GM19463 (cell line): Measurements from ENCODE around the gene ALG14.
"Not testable (repeated sequence)": the region's sequence is repeated elsewhere in the genome, so short reads cannot be mapped to it uniquely, and the experiment has no call there.

Experiments used
- ATAC-seq: cut with Tn5 transposase; IDR thresholded peaks from one replicate; pipeline ENCODE4 v1.9.1; 2021; ENCODE audit warnings: mild to moderate bottlenecking, moderate library complexity; ENCODE audit not compliant: unreplicated experiment

ALG14 gene

DNA sequence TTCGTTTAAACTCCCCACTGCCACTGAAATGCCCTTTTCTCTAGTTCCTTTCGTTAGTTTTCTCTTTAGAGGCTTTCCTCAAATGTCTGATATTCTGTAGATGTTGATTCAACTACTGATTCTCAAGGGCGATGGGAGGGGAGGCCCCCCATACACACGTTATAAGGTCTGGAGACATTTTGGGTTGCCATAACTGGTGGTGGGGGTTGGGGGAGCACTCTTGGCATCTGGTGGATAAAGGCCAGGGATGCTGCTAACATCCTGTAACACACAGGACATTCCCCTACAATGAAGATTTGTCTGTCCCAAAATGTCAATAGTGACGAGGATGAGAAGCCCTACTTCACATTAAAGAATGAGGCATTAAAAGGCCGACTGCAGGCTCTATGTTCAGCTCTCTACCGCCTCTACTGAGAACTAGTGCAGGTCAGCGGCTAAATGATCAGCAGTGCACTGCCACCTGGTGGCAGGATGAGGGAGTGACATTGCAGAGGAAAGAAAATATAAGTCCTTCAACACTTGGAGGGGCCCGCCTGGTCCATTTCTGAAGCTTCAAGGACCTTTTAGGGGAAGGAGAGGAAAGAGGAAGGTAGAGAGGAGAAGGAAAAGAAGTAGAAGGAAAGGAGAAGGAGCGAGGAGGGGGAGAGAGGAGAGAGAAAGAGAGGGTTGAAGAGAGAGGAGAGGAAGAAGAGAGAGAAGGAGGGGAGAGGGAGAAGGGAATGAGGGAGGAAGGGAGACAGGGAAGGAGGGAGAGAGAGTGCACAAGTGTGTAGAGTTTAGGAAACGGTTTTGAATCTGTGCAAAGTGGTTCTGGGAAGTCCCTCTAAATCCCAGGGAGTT lies 29.4 kb downstream of the ALG14 start:
- ATAC-seq: peak; percentile 91

DNA sequence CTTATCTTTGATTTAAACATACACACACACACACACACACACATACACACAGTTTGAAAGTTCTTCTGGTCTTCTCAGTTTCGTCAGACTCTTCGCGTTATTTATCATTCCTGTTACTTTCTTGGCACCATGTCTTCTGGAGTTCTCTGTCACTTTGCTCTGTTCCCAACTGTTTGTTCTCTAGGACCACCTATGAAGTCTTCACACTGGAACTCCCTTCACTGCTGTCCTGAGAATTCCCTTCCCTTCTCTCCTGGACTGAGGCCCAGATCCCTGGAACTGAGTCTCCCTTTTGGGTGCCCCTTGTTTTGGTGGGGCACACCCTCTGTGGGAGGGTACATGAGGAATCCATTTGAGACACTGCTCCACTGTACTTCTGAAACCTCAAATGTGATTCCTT lies 30.5 kb downstream of the ALG14 start:
- no peak for ATAC-seq

DNA sequence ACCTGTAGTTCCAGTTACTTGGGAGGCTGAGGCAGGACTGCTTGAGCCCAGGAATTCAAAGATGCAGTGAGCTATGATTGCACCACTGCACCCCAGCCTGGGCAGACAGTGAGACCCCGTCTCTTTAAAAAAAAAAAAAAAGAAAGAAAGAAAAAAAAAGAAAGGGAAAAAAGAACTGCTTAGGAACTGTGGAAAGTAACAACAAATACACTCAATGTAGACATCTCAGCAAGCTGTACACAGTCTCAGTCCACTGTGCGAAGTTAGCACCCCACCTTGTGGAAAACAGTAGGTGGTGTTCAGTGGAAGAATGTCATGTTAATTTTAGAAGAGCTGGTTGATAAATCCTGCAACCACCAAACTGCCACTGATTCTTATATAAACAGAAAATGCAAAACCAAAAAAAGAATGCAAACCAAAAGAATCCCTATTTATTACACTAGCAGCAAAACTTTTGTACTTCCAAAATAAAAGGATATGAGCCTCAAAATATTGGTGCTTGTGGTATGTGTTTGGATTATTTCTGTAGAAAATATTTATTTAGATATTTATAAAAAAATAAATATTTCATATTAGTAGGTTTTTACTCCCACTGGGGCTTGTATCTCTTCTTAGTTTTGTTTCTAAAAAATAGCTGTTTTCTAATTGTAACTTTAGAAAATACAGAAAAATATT lies 31.1 kb downstream of the ALG14 start:
- ATAC-seq: peak; percentile 49

DNA sequence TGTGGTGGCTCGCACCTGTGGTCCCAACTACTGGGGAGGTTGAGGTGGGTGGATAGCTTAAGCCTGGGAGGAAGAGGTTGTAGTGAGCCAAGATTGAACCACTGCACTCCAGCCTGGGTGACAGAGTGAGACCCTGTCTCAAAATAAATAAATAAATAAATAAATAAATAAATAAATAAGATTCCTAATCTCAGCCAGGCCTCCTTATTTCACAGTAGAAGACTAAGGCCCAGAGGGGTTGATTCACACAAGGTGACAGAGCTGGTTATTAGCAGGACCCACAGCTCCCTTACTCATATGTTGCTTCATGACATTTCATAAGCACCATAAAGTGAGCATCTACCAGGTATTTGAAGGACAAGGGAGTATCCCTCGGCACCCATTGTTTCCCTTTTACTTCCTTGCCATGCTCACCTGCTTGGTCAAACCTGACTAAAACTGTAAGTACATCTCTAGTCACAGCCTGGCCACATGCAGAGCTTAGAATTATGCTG lies 32.7 kb downstream of the ALG14 start:
- ATAC-seq: no peak

DNA sequence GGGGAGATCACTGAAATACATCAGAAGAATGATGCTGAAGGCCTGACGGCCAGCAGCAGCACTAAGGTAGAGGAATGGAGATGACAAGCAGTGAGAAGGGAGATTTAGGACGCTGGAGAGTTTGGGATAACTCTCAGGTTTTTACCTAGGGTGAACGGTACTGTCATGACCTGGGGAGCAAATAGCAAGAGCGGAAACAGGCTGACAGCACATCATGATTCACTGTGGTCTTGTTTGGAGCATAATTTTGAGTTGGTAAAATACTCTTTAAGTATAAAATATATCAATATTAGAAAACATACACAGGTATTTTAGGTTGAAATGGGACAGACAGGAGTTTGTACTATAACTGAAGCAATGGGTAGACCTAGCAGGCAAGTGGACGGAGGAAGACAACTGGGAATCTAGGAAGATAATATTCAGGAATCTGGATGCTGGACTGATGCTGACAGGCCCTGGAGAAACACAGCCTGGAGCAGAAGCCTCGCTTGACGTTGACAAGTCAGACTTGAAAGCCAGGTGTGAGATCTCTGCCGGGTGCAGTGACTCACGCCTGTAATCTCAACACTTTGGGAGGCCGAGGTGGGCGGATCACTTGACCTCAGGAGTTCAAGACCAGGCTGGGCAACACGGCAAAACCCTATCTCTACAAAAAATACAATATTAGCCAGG lies 33.3 kb downstream of the ALG14 start:
- no peak for ATAC-seq

DNA sequence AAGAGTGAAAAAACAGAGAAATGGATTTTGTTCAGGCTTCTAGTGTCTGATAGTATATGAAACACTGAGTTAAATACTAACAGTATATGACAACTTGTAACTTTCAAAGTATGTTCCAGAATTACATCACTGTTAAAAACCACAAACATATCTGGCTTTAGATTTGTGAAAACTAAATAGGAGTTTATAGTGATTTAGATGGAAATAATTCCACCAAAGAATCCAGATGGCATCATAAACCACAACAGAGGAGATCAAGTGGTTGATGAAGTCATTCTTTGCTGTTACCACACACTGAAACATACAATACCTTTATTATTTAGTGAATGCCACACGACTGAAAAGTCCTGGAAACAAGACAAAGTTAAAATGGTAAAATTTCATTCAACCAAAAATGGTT lies 37.2 kb downstream of the ALG14 start:
- ATAC-seq: no peak

DNA sequence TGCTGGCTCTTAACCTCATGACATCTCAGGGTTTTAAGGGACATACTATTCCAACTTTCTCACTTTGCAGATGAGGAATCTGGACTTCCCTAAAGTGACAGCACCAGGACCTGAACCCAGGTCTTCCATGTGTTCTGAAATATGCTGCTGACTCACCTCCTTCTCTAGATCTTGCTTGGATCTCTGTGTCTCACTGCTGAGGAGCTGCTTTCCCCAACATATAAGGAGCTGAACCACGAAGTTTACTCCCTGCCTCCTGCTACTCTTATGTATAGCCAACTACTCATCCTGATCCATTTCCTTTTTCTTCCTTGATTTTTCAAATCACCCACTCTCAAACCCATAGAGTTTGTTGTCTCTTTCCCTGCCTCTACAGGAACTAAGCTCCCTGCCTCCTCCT lies 38.2 kb downstream of the ALG14 start:
- ATAC-seq: no peak

DNA sequence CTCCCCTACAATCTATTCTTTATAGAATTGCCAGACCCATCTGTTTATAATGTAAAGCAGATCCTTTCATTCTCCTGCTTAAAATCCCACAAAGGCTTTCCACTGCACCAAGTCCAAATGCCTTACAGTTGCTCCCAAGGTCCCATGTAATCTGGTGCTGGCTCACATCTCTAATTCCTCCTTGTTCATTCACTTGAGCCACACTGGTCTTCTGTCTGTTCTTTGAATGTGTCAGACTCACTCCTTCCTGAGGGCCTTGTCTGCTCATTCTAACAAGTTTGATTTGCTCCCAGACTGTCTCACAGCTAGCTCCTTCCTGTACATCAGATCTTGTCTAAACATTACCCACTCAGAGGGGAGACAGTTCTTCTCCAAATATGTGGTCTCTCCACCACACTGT lies 38.9 kb downstream of the ALG14 start:
- no peak for ATAC-seq

DNA sequence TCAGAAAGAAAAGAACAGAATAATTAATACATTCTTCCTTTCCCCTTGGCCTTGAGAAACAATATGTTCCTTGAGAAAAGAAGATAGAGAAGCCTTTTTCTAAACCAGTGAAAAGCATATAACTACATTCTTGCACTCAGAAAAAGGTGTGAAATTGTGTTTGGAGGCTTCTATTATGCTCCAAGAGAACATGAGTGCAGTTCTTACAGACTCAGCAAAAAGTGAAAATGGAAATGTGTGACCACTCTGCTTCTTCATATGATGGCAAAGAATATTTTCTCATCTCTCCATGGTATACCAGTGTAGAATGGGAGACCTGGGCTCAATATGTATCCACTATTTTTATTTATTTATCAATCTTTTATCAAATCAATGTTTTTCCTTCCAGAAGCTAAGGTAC lies 43.2 kb downstream of the ALG14 start:
- ATAC-seq: no peak

DNA sequence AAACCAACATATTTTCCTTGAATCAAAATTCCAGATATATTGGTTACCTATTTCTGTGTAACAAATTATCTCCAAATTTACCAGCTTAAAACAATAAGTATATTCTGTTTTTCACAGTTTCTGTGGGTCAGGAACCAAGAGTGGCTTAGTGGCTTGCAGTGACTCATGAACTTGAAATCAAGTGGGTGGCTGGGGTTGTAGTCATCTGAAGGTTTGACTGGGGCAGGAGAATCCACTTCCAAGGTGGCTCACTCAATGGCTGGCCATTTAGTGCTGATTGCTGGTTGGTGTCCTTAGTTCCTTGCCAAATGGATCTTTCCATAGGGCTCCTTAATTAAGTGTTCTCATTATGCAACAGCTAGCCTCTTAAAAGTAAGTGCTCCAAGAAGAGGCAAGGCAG lies 43.8 kb downstream of the ALG14 start:
- ATAC-seq: no peak

DNA sequence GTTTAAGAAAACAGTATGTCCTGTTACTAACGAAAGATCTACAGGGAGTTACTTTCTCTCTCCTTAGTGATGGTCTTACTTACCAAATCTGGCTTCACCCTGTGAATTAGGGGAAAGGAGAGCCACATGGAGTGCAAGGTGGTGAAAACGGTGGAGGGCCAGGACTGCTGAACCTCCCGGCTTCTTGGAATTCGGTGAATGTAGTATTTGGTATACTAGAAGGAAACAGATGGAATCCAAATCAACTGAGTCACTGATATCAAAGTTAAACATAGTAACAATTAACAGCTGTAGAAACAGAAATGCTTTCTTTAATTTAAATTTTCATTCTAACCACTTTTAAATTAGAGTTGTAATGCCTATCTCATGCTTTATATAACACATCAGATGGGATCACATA lies 45.7 kb downstream of the ALG14 start:
- ATAC-seq: no peak

DNA sequence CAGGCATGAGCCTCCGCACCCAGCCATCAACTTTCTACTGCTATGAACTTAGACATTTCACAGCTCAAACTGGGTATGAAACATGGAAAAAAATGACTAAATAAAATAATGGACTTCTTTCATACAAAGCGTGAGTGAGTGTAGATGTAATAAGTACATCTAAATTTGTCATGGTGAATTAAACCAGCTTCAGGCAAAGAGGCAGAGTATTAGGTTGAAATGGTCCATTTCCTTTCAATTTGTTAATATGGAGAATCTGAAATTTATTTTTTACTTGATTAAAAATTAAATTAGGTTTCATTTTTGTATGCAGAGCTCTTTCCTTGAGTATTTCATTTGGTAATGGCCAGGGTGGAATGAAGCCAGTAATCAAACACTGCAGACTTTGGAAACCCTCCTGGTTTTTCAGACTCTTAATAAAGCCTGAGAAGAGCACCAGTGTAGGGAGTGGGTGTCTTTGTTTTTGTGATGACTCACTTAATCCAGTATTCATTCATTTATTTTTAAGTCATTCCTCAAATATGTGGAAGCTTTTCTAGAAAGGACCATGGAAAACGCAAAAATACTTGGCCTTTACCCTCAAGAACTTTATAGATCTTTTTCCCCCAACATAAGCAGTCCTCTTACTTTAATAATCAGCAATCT lies 49.2 kb downstream of the ALG14 start:
- no peak for ATAC-seq

DNA sequence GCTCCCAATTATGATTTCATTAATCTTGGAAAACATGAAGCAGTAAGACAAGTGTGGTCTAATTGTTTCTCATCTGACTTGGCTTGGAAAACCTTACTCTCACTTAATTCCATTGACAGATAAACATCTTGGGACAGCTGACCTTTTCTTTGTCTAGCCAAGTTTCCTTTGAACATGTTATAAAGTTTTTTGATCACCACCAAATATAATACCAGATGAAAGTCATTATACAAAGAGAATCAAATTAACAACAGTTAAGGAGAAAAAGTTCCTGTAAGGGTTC lies 50.2 kb downstream of the ALG14 start:
- no peak for ATAC-seq

DNA sequence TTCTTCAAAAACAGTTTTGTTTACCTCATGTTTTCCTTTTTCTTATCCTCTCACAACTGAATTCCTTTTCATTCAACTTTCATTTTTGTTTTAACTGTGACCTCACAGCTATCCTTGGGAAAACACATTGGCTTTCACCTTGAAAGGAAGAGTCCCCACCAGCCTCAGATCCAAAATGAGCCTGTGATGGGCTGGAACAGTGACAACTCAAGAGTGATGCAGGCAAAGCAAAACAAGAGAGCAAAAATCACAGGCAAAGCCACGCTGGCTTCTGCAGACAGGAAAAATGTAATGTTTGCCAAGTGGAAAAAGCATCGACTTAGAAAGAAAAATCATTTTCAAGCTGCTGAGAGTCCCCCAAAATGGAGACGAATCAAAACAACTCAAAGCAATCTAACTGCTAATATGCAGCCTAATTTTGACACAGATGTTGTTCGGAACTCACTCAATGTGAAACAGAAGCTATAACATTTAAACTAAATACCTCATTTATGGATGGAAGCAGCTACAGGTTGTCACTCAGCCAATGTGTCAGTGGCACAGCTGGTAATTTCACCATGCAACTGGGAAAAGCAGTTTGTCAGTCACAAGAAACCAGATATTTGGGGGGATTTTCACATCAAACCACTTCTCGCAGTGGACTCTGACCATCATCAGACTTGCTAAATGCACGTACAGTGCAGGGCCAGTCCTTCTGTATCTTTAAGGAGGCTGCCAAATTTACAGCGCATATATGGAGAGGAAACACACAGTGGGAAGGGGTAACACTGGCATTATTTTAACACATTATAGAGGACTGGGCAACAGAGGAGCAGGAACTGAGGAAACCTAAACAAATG lies 50.7 kb downstream of the ALG14 start:
- no peak for ATAC-seq

DNA sequence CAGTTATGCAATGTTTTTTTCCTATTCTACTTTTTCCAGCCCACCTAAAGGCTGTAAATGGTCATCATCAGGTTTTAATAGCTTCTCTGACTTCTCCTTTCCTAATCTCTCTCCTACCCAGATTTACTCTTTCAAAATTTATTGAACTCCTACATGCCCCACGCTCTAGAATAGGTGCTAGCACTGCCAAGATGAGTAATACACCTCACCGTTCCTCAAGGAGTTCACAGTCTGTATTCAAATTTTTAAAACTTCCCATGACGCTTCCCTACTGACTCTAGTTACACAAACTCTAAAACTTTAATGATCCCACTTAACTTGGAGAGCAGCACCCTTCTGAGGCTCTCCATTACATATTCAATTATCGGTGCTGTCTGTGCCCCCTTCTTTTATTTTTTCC lies 51.6 kb downstream of the ALG14 start:
- no peak for ATAC-seq

DNA sequence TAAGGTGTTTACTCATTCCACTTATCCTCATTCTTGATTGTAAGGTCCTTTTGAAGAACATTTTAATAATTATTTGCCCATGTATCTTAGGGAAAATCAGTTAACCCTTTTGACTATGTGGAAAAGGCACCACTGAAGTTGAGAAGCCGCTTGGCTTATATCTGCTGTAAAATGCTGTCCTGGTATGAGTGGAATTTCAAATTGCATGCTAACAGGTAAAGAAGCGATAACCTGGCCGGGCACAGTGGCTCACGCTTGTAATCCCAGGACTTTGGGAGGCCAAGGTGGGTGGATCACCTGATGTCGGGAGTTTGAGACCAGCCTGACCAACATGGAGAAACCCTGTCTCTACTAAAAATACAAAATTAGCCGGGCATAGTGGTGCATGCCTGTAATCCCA lies 53.3 kb downstream of the ALG14 start:
- not testable (repeated sequence) for ATAC-seq

DNA sequence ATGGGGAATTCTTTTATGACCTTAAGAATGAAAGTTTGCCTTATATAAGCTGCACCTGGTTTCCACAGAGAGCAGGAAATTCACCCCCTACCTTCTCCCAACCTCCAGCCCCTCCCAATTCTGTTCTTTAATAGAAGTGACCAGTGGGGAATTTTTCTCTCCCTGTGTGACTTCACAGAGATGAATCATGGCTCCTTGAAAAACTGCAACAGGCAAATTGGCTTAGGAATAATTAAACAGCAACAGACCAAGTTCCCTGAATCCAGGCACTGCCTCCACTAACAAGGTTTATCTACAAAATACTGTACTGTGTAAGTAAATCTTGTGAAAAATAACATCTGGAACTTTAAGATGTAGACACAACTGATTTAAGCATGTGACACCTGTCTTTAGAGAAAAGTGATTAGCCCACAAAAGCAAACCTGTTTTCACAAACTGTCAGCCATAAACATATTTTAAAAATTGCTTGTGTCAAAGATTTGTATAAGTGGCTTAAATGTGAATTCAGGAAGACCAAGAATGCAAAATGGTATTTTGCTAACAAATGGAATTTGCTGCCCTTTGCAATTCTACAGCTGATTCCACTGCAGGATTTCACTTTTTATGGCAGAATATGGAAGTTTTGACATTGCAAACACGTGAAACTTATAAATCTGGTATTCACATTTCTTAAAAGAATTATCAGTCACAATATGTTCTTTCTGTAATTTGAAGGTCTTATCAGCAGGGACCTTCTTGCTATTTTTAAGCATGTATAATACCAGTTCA lies 54.0 kb downstream of the ALG14 start:
- ATAC-seq: no peak

DNA sequence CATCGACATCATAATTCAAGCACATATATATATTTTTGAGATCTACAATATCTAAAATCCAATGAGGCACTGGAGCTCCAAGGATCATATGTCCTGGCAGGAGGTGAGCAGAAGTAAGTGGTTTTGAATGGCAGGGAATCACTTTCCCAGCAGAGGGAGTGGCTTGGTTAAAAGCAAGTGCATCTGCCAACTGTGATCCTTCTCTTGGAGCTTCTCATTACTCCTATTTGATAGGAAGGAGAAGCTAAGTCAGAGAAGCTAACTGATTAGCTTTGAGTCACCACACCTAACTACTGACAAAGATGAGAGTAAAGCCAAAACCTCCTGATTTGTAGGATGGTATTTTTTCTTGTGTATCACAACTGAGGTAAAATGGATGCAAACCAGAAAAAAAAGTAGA lies 55.0 kb downstream of the ALG14 start:
- no peak for ATAC-seq

DNA sequence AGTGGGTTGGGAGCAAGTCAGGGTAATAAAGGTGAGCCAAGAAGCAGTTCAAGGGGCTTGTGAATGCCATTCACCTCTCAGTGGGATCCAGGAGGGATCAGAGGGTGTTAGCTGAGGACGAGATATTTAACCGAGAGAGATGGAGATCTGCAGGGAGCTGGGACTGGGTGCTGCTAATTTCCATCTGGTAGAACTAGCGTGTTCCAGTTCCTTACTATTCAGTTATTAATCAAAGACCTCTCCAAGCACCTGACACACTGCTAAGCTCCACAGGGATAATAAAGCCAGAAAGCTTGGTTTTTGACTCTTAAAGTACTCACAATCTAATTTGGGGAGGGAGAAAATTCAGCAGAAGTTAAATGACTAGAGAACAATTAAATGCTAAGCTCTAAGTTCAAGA lies 57.7 kb downstream of the ALG14 start:
- no peak for ATAC-seq
